Activated CD4-positive, alpha-beta T cell treated with anti-CD3 and anti-CD28 coated beads, Interleukin-2, amount 50 U/mL, for 16 hours (primary cell): ENCODE measurements around the gene AHR.

ENCODE experiments used
- DNase-seq: peaks from one replicate; pipeline ENCODE4 v3.0.0-alpha.2; 2020

Gene AHR

GRCh38 chr7:17298102-17298839, at the start of gene AHR:
TSS of gene AHR (plus strand) at chr7:17298652. CDS start at chr7:17299265, 613 bp downstream.
- DNase-seq, result peak; percentile 93

- no peak for DNase-seq
These were observed 44.6 kb upstream of the AHR start for GRCh38 chr7:17253885-17254284.

- DNase-seq, result no peak
These were observed 42.5 kb upstream of the AHR start for GRCh38 chr7:17255926-17256325.

- no peak for DNase-seq
These were observed 42.1 kb upstream of the AHR start for GRCh38 chr7:17256375-17256774.

- no peak for DNase-seq
These were observed 31.9 kb upstream of the AHR start for GRCh38 chr7:17266565-17266964.

GRCh38 chr7:17269341-17270221, 28.9 kb upstream of the AHR start:
- no peak for DNase-seq

- DNase-seq, result peak; percentile 51
These were observed 23.8 kb upstream of the AHR start for GRCh38 chr7:17274551-17275245.

- no peak for DNase-seq
These were observed 22.4 kb upstream of the AHR start for GRCh38 chr7:17275749-17276671.

- no peak for DNase-seq
These were observed 19.4 kb upstream of the AHR start for GRCh38 chr7:17279061-17279460.

GRCh38 chr7:17289074-17289645, 9.3 kb upstream of the AHR start:
- DNase-seq, result no peak

- DNase-seq, result no peak
These were observed 5.6 kb upstream of the AHR start for GRCh38 chr7:17292843-17293242.

GRCh38 chr7:17293481-17293880, 5.0 kb upstream of the AHR start:
- no peak for DNase-seq

- DNase-seq, result no peak
These were observed 1.2 kb upstream of the AHR start for GRCh38 chr7:17297243-17297642.

GRCh38 chr7:17298840-17299482, 509 bp downstream of the AHR start:
- peak; percentile 61 for DNase-seq

GRCh38 chr7:17299483-17299991, 1.1 kb downstream of the AHR start:
- DNase-seq, result peak; percentile 36

GRCh38 chr7:17300012-17300411, 1.6 kb downstream of the AHR start:
- peak; percentile 18 for DNase-seq

GRCh38 chr7:17300437-17300836, 2.0 kb downstream of the AHR start:
- no peak for DNase-seq

GRCh38 chr7:17301471-17302456, 3.3 kb downstream of the AHR start:
- DNase-seq, result peak; percentile 41

- DNase-seq, result peak; percentile 38
These were observed 4.2 kb downstream of the AHR start for GRCh38 chr7:17302575-17303142.

- DNase-seq, result peak; percentile 82
These were observed 6.5 kb downstream of the AHR start for GRCh38 chr7:17304926-17305325.
